Colonic mucosa (tissue), 4 donors: ENCODE data around the gene ZSCAN5C. TPM values are rescaled to one million over a fixed set of nuclear protein-coding genes. Genes with fewer than 3 reads are reported as not detected.

Experiments
- DNase-seq: peaks from one replicate; pipeline ENCODE4 v3.0.0-alpha.2; 2020
- H3K27ac ChIP-seq: fragments of 200-600 bp; one replicate; pipeline ENCODE4 v1.8.0; 2021
- H3K27me3 ChIP-seq: fragments of 200-600 bp; one replicate; pipeline ENCODE4 v1.8.0; 2021
- H3K36me3 ChIP-seq: fragments of 200-600 bp; one replicate; pipeline ENCODE4 v1.8.0; 2021
- H3K4me1 ChIP-seq: fragments of 200-600 bp; one replicate; pipeline ENCODE4 v1.8.0; 2021; ENCODE audit warnings: mild to moderate bottlenecking
- H3K4me3 ChIP-seq: fragments of 200-600 bp; one replicate; pipeline ENCODE4 v1.8.0; 2021
- H3K9ac ChIP-seq, 2 donors: one replicate each; pipeline ENCODE4 v1.7.0; 2013; ENCODE audit warnings: control low read depth in 2 of 2, low read depth in 2 of 2, low read length in 2 of 2
- H3K9me3 ChIP-seq: fragments of 200-600 bp; one replicate; pipeline ENCODE4 v1.8.0; 2021
- CTCF ChIP-seq: fragments of 200-600 bp; IDR thresholded peaks from one replicate; pipeline ENCODE4 v1.8.0; 2022; ENCODE audit warnings: antibody characterized with exemption, mild to moderate bottlenecking
- intact Hi-C: fragments of 100-400 bp; cut with DNase I; formaldehyde crosslinking; loops from one replicate; pipeline ENCODE4 v1.14.1; 2022
- total RNA-seq, 2 donors: library from RNA; stranded (reverse); fragmentation: NEBNext Ultra II Directional in 1 of 2; extraction: Animal tissue kit (Norgen Biotek cat#: 25700) in 1 of 2; gene quantifications; one replicate each; pipeline ENCODE4 v1.2.1, GENCODE V29; 2021
- donor health status: healthy.
- donor health status: DM: no; HTN: no; CAD: no.
- donor health status: DM: no; HTN: no; CAD: no.

The ZSCAN5C gene
- not detected for total RNA-seq

GRCh38 chr19:56201973-56202372 is at the start of gene ZSCAN5C:
ZSCAN5C (plus strand) TSS chr19:56202273; CDS start chr19:56205914, 3,641 bp downstream.
- no peaks in the 10 kb centered on the region for H3K4me1 ChIP-seq
- H3K27ac ChIP-seq, result no peak within 1 kb of the TSS
- no peaks in the 10 kb centered on the region for H3K9me3 ChIP-seq
- no peak within 1 kb of the TSS for H3K4me3 ChIP-seq
- H3K9ac ChIP-seq, result no peak within 1 kb of the TSS
- no peak for TF ChIP-seq CTCF
- no peaks in the 10 kb centered on the region for H3K27me3 ChIP-seq
- DNase-seq, result no peak
- intact Hi-C loops, result no loop called here
- no peaks in the 10 kb centered on the region for H3K36me3 ChIP-seq

GRCh38 chr19:56152644-56153043 is 49.4 kb upstream of the ZSCAN5C start:
- H3K4me3 ChIP-seq, result no peak overlapping the region
- DNase-seq, result no peak
- intact Hi-C loops, result no loop called here
- peaks cover 4% of the 10 kb centered on the region for H3K36me3 ChIP-seq
- H3K27ac ChIP-seq, result no peak overlapping the region
- H3K9ac ChIP-seq, result no peak overlapping the region
- no peak for TF ChIP-seq CTCF
- no peaks in the 10 kb centered on the region for H3K9me3 ChIP-seq
- H3K4me1 ChIP-seq, result no peaks in the 10 kb centered on the region
- H3K27me3 ChIP-seq, result no peaks in the 10 kb centered on the region

GRCh38 chr19:56153507-56153906 is 48.6 kb upstream of the ZSCAN5C start:
- intact Hi-C loops, result no loop called here
- Histone ChIP-seq H3K9ac (no peak overlapping the region), H3K27ac (no peak overlapping the region), H3K27me3 (no peaks in the 10 kb centered on the region), H3K4me3 (no peak overlapping the region), H3K36me3 (peaks cover 1% of the 10 kb centered on the region), H3K9me3 (no peaks in the 10 kb centered on the region), H3K4me1 (no peaks in the 10 kb centered on the region)
- no peak for TF ChIP-seq CTCF
- no peak for DNase-seq

- no peak overlapping the region for H3K27ac ChIP-seq
- H3K4me1 ChIP-seq, result no peaks in the 10 kb centered on the region
- no peak for DNase-seq
- intact Hi-C loops, result no loop called here
- no peak for TF ChIP-seq CTCF
- no peak overlapping the region for H3K4me3 ChIP-seq
- H3K36me3 ChIP-seq, result no peaks in the 10 kb centered on the region
- no peaks in the 10 kb centered on the region for H3K27me3 ChIP-seq
- H3K9ac ChIP-seq, result no peak overlapping the region
- H3K9me3 ChIP-seq, result no peaks in the 10 kb centered on the region
Observed at GRCh38 chr19:56155124-56155687, 46.9 kb upstream of the ZSCAN5C start.

- Histone ChIP-seq H3K9me3 (no peaks in the 10 kb centered on the region), H3K27ac (peak overlapping the region; percentile 54), H3K4me1 (no peaks in the 10 kb centered on the region), H3K36me3 (no peaks in the 10 kb centered on the region), H3K27me3 (no peaks in the 10 kb centered on the region), H3K9ac (peak overlapping the region in 1 of 2 donors; percentile 31), H3K4me3 (no peak overlapping the region)
- intact Hi-C loops, result no loop called here
- peak; percentile 67 for DNase-seq
- no peak for TF ChIP-seq CTCF
Observed at GRCh38 chr19:56156768-56157167, 45.3 kb upstream of the ZSCAN5C start.
